DOHH2 (cell line): ENCODE results near the gene TRAF6.

Experiments used
- EZH2phosphoT487 ChIP-seq: fragments of 200-600 bp; sonication (generic); IDR thresholded peaks from 2 replicates; pipeline ENCODE4 v1.6.1; 2017; ENCODE audit warnings: borderline replicate concordance, mild to moderate bottlenecking, antibody characterized with exemption, low read length, moderate library complexity, mixed read lengths
- TF ChIP-seq, protein P1 (sequence below): fragments of 200-600 bp; sonication (generic); IDR thresholded peaks from one replicate; pipeline ENCODE4 v1.5.1; 2014; ENCODE audit warnings: antibody characterized with exemption, mild to moderate bottlenecking, low read depth, low read length; ENCODE audit not compliant: poor library complexity, severe bottlenecking

DNA sequence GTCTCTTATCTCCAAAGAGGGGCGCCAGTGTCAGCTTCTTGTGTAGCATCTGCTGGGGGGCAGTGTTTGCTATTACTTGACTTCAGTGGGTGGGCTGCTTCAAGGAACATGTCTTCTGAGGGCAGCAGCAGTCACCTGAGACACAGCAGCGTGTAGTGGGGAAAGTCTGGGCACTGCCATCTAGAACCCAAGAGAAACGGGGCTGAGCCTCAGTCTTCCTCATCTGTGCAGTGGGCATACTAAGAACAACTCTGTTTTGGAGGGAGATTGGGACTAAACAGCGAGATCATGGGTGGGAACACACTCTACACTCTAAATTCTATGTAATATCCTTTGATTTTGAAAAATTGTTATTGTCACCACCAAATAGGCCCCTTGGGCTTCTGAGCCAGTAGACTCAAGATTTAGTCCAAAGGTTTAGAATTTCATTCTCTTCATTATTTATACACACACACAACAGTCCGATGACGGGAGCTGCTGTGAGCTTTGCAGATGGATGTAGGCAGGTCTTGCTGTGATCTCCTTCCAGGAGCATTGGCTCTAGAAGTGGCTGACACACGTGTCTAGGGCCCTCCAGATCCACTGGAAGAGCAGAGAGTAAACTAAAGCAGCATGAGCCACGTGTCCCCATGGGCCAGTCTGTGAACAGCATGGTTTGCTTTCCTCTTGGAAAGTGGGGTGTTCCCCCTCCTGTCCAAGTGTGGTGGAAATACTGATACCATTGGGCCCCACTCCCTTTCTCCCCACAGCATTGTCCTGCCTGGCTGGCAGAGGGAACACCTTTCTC, 51.8 kb downstream of the TRAF6 start:
- TF ChIP-seq, protein P1, sequence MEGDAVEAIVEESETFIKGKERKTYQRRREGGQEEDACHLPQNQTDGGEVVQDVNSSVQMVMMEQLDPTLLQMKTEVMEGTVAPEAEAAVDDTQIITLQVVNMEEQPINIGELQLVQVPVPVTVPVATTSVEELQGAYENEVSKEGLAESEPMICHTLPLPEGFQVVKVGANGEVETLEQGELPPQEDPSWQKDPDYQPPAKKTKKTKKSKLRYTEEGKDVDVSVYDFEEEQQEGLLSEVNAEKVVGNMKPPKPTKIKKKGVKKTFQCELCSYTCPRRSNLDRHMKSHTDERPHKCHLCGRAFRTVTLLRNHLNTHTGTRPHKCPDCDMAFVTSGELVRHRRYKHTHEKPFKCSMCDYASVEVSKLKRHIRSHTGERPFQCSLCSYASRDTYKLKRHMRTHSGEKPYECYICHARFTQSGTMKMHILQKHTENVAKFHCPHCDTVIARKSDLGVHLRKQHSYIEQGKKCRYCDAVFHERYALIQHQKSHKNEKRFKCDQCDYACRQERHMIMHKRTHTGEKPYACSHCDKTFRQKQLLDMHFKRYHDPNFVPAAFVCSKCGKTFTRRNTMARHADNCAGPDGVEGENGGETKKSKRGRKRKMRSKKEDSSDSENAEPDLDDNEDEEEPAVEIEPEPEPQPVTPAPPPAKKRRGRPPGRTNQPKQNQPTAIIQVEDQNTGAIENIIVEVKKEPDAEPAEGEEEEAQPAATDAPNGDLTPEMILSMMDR, result no peak
- TF ChIP-seq EZH2phosphoT487, result no peak
